ENCODE data around the gene PYCARD.

The PYCARD gene

GRCh38 chr16:31189412-31189778, 13.2 kb downstream of the PYCARD start:
- no peak for DNase-seq

GRCh38 chr16:31188450-31189411, 13.8 kb downstream of the PYCARD start:
- no peak for DNase-seq

- no peak for DNase-seq
Measured at GRCh38 chr16:31187808-31188189, 14.8 kb downstream of the PYCARD start.

- DNase-seq: no peak
Measured at GRCh38 chr16:31186930-31187807, 15.4 kb downstream of the PYCARD start.

GRCh38 chr16:31186176-31186575, 16.4 kb downstream of the PYCARD start:
- no peak for DNase-seq

GRCh38 chr16:31185339-31185738, 17.2 kb downstream of the PYCARD start:
- no peak for DNase-seq

- DNase-seq: peak in 1 of 2 experiments; percentile 13
Measured at GRCh38 chr16:31184888-31185287, 17.7 kb downstream of the PYCARD start.

- DNase-seq: peak in 1 of 2 experiments; percentile 4
Measured at GRCh38 chr16:31183432-31184428, 18.8 kb downstream of the PYCARD start.

- DNase-seq: no peak
Measured at GRCh38 chr16:31182391-31182790, 20.2 kb downstream of the PYCARD start.

- DNase-seq: peak in 1 of 2 experiments; percentile 6
Measured at GRCh38 chr16:31181102-31181830, 21.3 kb downstream of the PYCARD start.

GRCh38 chr16:31179747-31180459, 22.7 kb downstream of the PYCARD start, which contains the start of gene FUS:
TSS of gene FUS (plus strand) at chr16:31180139. CDS start at chr16:31180215, 76 bp downstream.
- DNase-seq: peak; percentile 75 to 80

- DNase-seq: no peak
Measured at GRCh38 chr16:31179219-31179746, 23.3 kb downstream of the PYCARD start.

GRCh38 chr16:31177136-31177535, 25.4 kb downstream of the PYCARD start:
- DNase-seq: no peak

GRCh38 chr16:31170048-31170447, 32.5 kb downstream of the PYCARD start:
- peak in 1 of 2 experiments; percentile 11 for DNase-seq

- DNase-seq: no peak
Measured at GRCh38 chr16:31168848-31169247, 33.7 kb downstream of the PYCARD start.

GRCh38 chr16:31167315-31167714, 35.2 kb downstream of the PYCARD start:
- no peak for DNase-seq

- DNase-seq: no peak
Measured at GRCh38 chr16:31157136-31157535, 45.4 kb downstream of the PYCARD start.

Data from NCI-H2081 (cell line).